ENCODE results near the gene GFY.

DNA sequence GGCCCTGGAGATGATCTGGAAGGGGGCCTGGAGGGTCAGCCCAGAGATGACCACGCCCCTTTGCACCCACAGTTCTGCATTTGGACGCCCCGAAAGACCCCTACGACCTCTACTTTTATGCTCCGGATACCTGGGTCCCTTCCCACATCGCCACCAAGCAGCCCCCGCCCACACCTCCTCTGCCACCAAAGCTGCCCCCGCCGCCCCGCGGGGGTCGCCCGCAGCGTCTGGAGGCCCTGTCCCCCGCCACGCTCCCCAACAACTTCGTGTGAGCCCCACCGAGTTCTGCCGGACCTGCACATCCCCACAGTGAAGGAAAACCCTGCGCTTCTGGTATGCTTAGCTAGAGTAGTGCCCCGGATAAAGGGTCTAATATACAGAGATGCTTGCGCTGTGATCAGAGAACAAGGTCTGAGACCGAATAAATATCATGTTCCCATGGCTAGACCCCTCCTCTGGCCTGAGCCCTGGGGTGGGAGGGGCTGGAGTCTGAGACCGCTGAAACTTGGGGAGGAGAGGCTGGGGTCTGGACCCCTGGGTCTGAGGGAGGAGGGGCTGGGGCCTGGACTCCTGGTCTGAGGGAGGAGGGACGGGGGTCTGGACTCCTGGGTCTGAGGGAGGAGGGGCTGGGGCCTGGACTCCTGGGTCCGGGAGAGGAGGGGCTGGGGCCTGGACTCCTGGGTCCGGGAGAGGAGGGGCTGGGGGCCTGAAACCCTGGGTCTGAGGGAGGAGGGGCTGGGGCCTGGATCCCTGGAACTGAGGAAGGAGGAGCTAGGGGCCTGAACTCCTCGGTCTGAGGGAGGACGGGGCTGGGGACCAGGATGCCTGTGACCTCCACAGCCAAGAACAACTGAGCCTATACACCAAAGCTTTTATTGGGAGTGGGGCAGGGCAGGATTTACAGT is 3.6 kb downstream of the GFY start:
- TF ChIP-seq, protein P1, sequence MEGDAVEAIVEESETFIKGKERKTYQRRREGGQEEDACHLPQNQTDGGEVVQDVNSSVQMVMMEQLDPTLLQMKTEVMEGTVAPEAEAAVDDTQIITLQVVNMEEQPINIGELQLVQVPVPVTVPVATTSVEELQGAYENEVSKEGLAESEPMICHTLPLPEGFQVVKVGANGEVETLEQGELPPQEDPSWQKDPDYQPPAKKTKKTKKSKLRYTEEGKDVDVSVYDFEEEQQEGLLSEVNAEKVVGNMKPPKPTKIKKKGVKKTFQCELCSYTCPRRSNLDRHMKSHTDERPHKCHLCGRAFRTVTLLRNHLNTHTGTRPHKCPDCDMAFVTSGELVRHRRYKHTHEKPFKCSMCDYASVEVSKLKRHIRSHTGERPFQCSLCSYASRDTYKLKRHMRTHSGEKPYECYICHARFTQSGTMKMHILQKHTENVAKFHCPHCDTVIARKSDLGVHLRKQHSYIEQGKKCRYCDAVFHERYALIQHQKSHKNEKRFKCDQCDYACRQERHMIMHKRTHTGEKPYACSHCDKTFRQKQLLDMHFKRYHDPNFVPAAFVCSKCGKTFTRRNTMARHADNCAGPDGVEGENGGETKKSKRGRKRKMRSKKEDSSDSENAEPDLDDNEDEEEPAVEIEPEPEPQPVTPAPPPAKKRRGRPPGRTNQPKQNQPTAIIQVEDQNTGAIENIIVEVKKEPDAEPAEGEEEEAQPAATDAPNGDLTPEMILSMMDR (IDR thresholded peaks at IDR 0.05): no peak
- TF ChIP-seq POLR2A (IDR thresholded peaks at IDR 0.05): no peak
